HEK293 (cell line): ENCODE results near the gene KHDC1L.

Source experiments
- CTCF ChIA-PET: fragments of 350-600 bp; formaldehyde crosslinking; extraction: SDS; loops from one replicate; lab custom pipeline; 2021; ENCODE audit warnings: antibody characterized with exemption; lab: Yijun Ruan, JAX
- POLR2A ChIA-PET: fragments of 300-600 bp; formaldehyde crosslinking; extraction: SDS; loops from one replicate; lab custom pipeline; 2020; ENCODE audit warnings: antibody characterized with exemption, inconsistent platforms; lab: Yijun Ruan, JAX
- H3K27ac ChIP-seq: fragments of 200-500 bp; sonication (Bioruptor generic); 2 replicates; pipeline ENCODE4 v1.5.1; 2014; ENCODE audit warnings: low read depth, low read length, control low read depth, inconsistent platforms; ENCODE audit errors: extremely low read depth
- H3K36me3 ChIP-seq, 2 experiments: fragments of 200-500 bp in 1 of 2; sonication (Bioruptor generic) in 1 of 2; 1 replicate in 1 of 2; 2 replicates in 1 of 2; pipeline ENCODE4 v1.5.1; 2014 to 2017; ENCODE audit warnings: inconsistent platforms in 2 of 2, low read length in 2 of 2; ENCODE audit not compliant: control insufficient read depth in 2 of 2, insufficient read depth in 1 of 2
- H3K4me1 ChIP-seq: fragments of 200-500 bp; sonication (Bioruptor generic); 2 replicates; pipeline ENCODE4 v1.5.1; 2014; ENCODE audit warnings: mild to moderate bottlenecking, low read length, inconsistent platforms; ENCODE audit not compliant: control insufficient read depth, insufficient read depth
- H3K4me3 ChIP-seq: 2 replicates; pipeline ENCODE4 v1.5.1; 2011; ENCODE audit warnings: low read depth, mild to moderate bottlenecking, control low read depth, low read length, moderate library complexity
- H3K9me3 ChIP-seq: fragments of 200-500 bp; sonication (Bioruptor generic); 2 replicates; pipeline ENCODE4 v1.5.1; 2014; ENCODE audit warnings: low read depth, low read length, inconsistent platforms; ENCODE audit not compliant: control insufficient read depth, insufficient read depth
- BCL11B ChIP-seq: fragments of 450-650 bp; formaldehyde crosslinking; IDR thresholded peaks from 2 replicates; pipeline ENCODE4 v1.5.1; 2016; ENCODE audit warnings: low read depth, missing biosample characterization, missing genetic modification characterization
- PRDM6 ChIP-seq: fragments of 450-650 bp; formaldehyde crosslinking; IDR thresholded peaks from 2 replicates; pipeline ENCODE4 v1.5.1; 2017; ENCODE audit warnings: missing biosample characterization, missing genetic modification characterization
- YY2 ChIP-seq: fragments of 450-650 bp; formaldehyde crosslinking; IDR thresholded peaks from 2 replicates; pipeline ENCODE4 v1.5.1; 2016; ENCODE audit warnings: missing biosample characterization, missing genetic modification characterization
- ZBTB17 ChIP-seq: fragments of 450-650 bp; formaldehyde crosslinking; IDR thresholded peaks from 2 replicates; pipeline ENCODE4 v1.5.1; 2016; ENCODE audit warnings: missing biosample characterization, missing genetic modification characterization
- ZBTB21 ChIP-seq: fragments of 450-650 bp; formaldehyde crosslinking; IDR thresholded peaks from 2 replicates; pipeline ENCODE4 v1.5.1; 2017; ENCODE audit warnings: missing biosample characterization, missing genetic modification characterization
- ZNF138 ChIP-seq: fragments of 450-650 bp; formaldehyde crosslinking; IDR thresholded peaks from 2 replicates; pipeline ENCODE4 v1.5.1; 2016; ENCODE audit warnings: missing biosample characterization, missing genetic modification characterization, borderline replicate concordance
- ZNF146 ChIP-seq: fragments of 450-650 bp; formaldehyde crosslinking; IDR thresholded peaks from 2 replicates; pipeline ENCODE4 v1.5.1; 2016; ENCODE audit warnings: missing biosample characterization, missing genetic modification characterization
- ZNF354C ChIP-seq: fragments of 450-650 bp; formaldehyde crosslinking; IDR thresholded peaks from 2 replicates; pipeline ENCODE4 v1.5.1; 2016; ENCODE audit warnings: missing biosample characterization, missing genetic modification characterization, low read depth, borderline replicate concordance
- ZNF404 ChIP-seq: fragments of 450-650 bp; formaldehyde crosslinking; IDR thresholded peaks from 2 replicates; pipeline ENCODE4 v1.5.1; 2017; ENCODE audit warnings: missing biosample characterization, missing genetic modification characterization
- ZNF510 ChIP-seq: fragments of 450-650 bp; formaldehyde crosslinking; IDR thresholded peaks from 2 replicates; pipeline ENCODE4 v1.5.1; 2018; ENCODE audit warnings: mild to moderate bottlenecking, missing genetic modification characterization, missing biosample characterization; ENCODE audit not compliant: insufficient replicate concordance
- ZNF513 ChIP-seq: fragments of 450-650 bp; IDR thresholded peaks from 2 replicates; pipeline ENCODE4 v1.5.1; 2018; ENCODE audit warnings: missing biosample characterization, missing genetic modification characterization
- ZNF555 ChIP-seq: fragments of 450-650 bp; formaldehyde crosslinking; conservative IDR thresholded peaks from 2 replicates; pipeline ENCODE4 v1.5.1; 2017; ENCODE audit warnings: missing biosample characterization, mild to moderate bottlenecking, missing genetic modification characterization, inconsistent platforms
- ZNF777 ChIP-seq: fragments of 450-650 bp; formaldehyde crosslinking; IDR thresholded peaks from 2 replicates; pipeline ENCODE4 v1.5.1; 2017; ENCODE audit warnings: missing biosample characterization, missing genetic modification characterization, borderline replicate concordance
- ZSCAN23 ChIP-seq: fragments of 450-650 bp; formaldehyde crosslinking; IDR thresholded peaks from 2 replicates; pipeline ENCODE4 v1.5.1; 2016; ENCODE audit warnings: missing biosample characterization, missing genetic modification characterization
- ZSCAN4 ChIP-seq: fragments of 450-650 bp; formaldehyde crosslinking; IDR thresholded peaks from 2 replicates; pipeline ENCODE4 v1.5.1; 2017; ENCODE audit warnings: missing biosample characterization, missing genetic modification characterization

KHDC1L gene

GRCh38 chr6:73231986-73232391 lies 6.7 kb upstream of the KHDC1L start:
- ChIA-PET CTCF (interaction anchor here (0.7 to 1.1 kb wide), 3 partner anchors 11 to 18 kb away, joined by 3 to 5 read pairs (median 4); no protein-coding TSS in a partner anchor), POLR2A (no interaction called here)
- TF ChIP-seq ZBTB21 (tag by site-specific recombination) = no peak
- Histone ChIP-seq H3K36me3 (no peaks in the 10 kb centered on the region), H3K4me1 (no peaks in the 10 kb centered on the region), H3K27ac (no peak overlapping the region), H3K9me3 (no peaks in the 10 kb centered on the region), H3K4me3 (no peak overlapping the region)

- POLR2A ChIA-PET = interaction anchor here (0.7 kb wide), 1 partner anchor 20 kb away, joined by 3 read pairs; no protein-coding TSS in a partner anchor
Observed at GRCh38 chr6:73227606-73228255, 2.4 kb upstream of the KHDC1L start.

GRCh38 chr6:73216859-73217258 lies 8.4 kb downstream of the KHDC1L start:
- H3K4me3 ChIP-seq = no peak overlapping the region
- POLR2A ChIA-PET = no interaction called here
- H3K9me3 ChIP-seq = no peaks in the 10 kb centered on the region
- TF ChIP-seq ZNF354C (no peak), YY2 (tag by site-specific recombination) (no peak), ZNF146 (tag by site-specific recombination) (peak; percentile 79)
- H3K4me1 ChIP-seq = no peaks in the 10 kb centered on the region
- CTCF ChIA-PET = interaction anchor here (0.6 to 1.3 kb wide), 3 partner anchors 14 to 805 kb away, joined by 3 to 4 read pairs (median 4); no protein-coding TSS in a partner anchor
- no peak overlapping the region for H3K27ac ChIP-seq
- H3K36me3 ChIP-seq = no peaks in the 10 kb centered on the region; a peak in 1 of 3 replicates

More at GRCh38 chr6:73227606-73228255, 2.4 kb upstream of the KHDC1L start:
- Histone ChIP-seq H3K4me3 (no peak overlapping the region), H3K9me3 (no peaks in the 10 kb centered on the region), H3K36me3 (no peaks in the 10 kb centered on the region), H3K27ac (no peak overlapping the region), H3K4me1 (no peaks in the 10 kb centered on the region)
- TF ChIP-seq ZSCAN23 (tag by site-specific recombination) (no peak), ZNF404 (tag by site-specific recombination) (no peak), ZNF510 (tag by site-specific recombination) (no peak), PRDM6 (tag by site-specific recombination) (no peak), BCL11B (tag by site-specific recombination) (no peak), ZNF138 (tag by site-specific recombination) (no peak), ZBTB17 (tag by site-specific recombination) (no peak), ZSCAN4 (tag by site-specific recombination) (no peak), ZNF555 (tag by site-specific recombination) (no peak)
- CTCF ChIA-PET = no interaction called here

- H3K4me3 ChIP-seq = no peak overlapping the region
- no peak for TF ChIP-seq ZBTB17 (tag by site-specific recombination)
- TF ChIP-seq ZNF513 (tag by site-specific recombination) = no peak
- TF ChIP-seq ZNF777 (tag by site-specific recombination) = no peak
- TF ChIP-seq, all 188 proteins: peak for 0
- Histone ChIP-seq H3K4me1 (no peaks in the 10 kb centered on the region), H3K9me3 (no peaks in the 10 kb centered on the region), H3K36me3 (no peaks in the 10 kb centered on the region), H3K27ac (no peak overlapping the region)
- ChIA-PET POLR2A (no interaction called here), CTCF (interaction anchor here (0.6 kb wide), 1 partner anchor 752 kb away, joined by 4 read pairs; no protein-coding TSS in a partner anchor)
Observed at GRCh38 chr6:73209117-73209516, 16.2 kb downstream of the KHDC1L start.
